Activated T-cell treated with anti-CD3 and anti-CD28 coated beads, Interleukin-2, amount 50 U/mL, for 4 hours (primary cell): ENCODE results near the gene RAP2B. TPM values are rescaled to one million over a fixed set of nuclear protein-coding genes. Genes with fewer than 3 reads are reported as not detected.
A peak's percentile ranks its signal among the peaks of the same experiment; 100 is the strongest.

Source experiments
- ATAC-seq, 2 donors: fragments of 200-7000 bp; cut with Tn5 transposase; one replicate each; pipeline ENCODE4 v1.10.0; 2021
- DNase-seq: peaks from one replicate; pipeline ENCODE4 v3.0.0-alpha.2; 2020
- H3K27me3 Mint-ChIP-seq: one replicate; pipeline ENCODE4 v1.8.0; 2021; ENCODE audit warnings: low read depth, mixed read lengths
- H3K36me3 Mint-ChIP-seq: one replicate; pipeline ENCODE4 v1.8.0; 2022; ENCODE audit warnings: mixed read lengths; ENCODE audit not compliant: insufficient read depth
- H3K4me1 Mint-ChIP-seq: one replicate; pipeline ENCODE4 v1.8.0; 2021; ENCODE audit warnings: low read depth, mixed read lengths
- H3K4me3 Mint-ChIP-seq: one replicate; pipeline ENCODE4 v1.8.0; 2021; ENCODE audit warnings: mild to moderate bottlenecking, moderate library complexity, mixed read lengths
- H3K9me3 Mint-ChIP-seq: one replicate; pipeline ENCODE4 v1.8.0; 2021; ENCODE audit warnings: mixed read lengths
- total RNA-seq, 3 donors: library from RNA; stranded (reverse); gene quantifications; one replicate each; pipeline ENCODE4 v1.2.1, GENCODE V29; 2021

The RAP2B gene
- total RNA-seq, 3 donors from 2014 or later: 12.3 to 15.2 (median 13.2) TPM

GRCh38 chr3:153195349-153195879, 33.4 kb downstream of the RAP2B start:
- ATAC-seq: no peak
- DNase-seq: no peak
- no peak overlapping the region for H3K4me3 Mint-ChIP-seq
- H3K27me3 Mint-ChIP-seq: no peaks in the 10 kb centered on the region
- no peaks in the 10 kb centered on the region for H3K4me1 Mint-ChIP-seq
- no peaks in the 10 kb centered on the region for H3K9me3 Mint-ChIP-seq
- peaks cover 2% of the 10 kb centered on the region for H3K36me3 Mint-ChIP-seq

GRCh38 chr3:153209596-153209995, 47.6 kb downstream of the RAP2B start:
- Mint-ChIP-seq H3K27me3 (no peaks in the 10 kb centered on the region), H3K36me3 (no peaks in the 10 kb centered on the region), H3K4me3 (no peak overlapping the region), H3K9me3 (no peaks in the 10 kb centered on the region), H3K4me1 (peaks cover 31% of the 10 kb centered on the region)
- ATAC-seq (no peak), DNase-seq (no peak)

- ATAC-seq (no peak), DNase-seq (no peak)
- no peaks in the 10 kb centered on the region for H3K27me3 Mint-ChIP-seq
- H3K4me1 Mint-ChIP-seq: peaks cover 31% of the 10 kb centered on the region
- no peaks in the 10 kb centered on the region for H3K9me3 Mint-ChIP-seq
- H3K36me3 Mint-ChIP-seq: no peaks in the 10 kb centered on the region
- H3K4me3 Mint-ChIP-seq: peak overlapping the region; percentile 7
Measured at GRCh38 chr3:153210146-153210545, 48.1 kb downstream of the RAP2B start.

- Mint-ChIP-seq H3K4me1 (peaks cover 34% of the 10 kb centered on the region), H3K27me3 (no peaks in the 10 kb centered on the region), H3K9me3 (no peaks in the 10 kb centered on the region), H3K36me3 (no peaks in the 10 kb centered on the region), H3K4me3 (no peak overlapping the region)
- DNase-seq (no peak), ATAC-seq (no peak)
Measured at GRCh38 chr3:153210660-153211059, 48.6 kb downstream of the RAP2B start.

GRCh38 chr3:153215497-153215896, 53.5 kb downstream of the RAP2B start:
- peaks cover 6% of the 10 kb centered on the region for H3K9me3 Mint-ChIP-seq
- ATAC-seq: no peak
- H3K27me3 Mint-ChIP-seq: no peaks in the 10 kb centered on the region

GRCh38 chr3:153215966-153216365, 53.9 kb downstream of the RAP2B start:
- DNase-seq: no peak
- Mint-ChIP-seq H3K36me3 (peaks cover 2% of the 10 kb centered on the region), H3K4me1 (peaks cover 51% of the 10 kb centered on the region), H3K4me3 (no peak overlapping the region), H3K27me3 (no peaks in the 10 kb centered on the region), H3K9me3 (peaks cover 6% of the 10 kb centered on the region)
- ATAC-seq: no peak

More at GRCh38 chr3:153215497-153215896, 53.5 kb downstream of the RAP2B start:
- DNase-seq: no peak
- no peak overlapping the region for H3K4me3 Mint-ChIP-seq
- peaks cover 51% of the 10 kb centered on the region for H3K4me1 Mint-ChIP-seq
- peaks cover 2% of the 10 kb centered on the region for H3K36me3 Mint-ChIP-seq

GRCh38 chr3:153216928-153217327, 54.9 kb downstream of the RAP2B start:
- no peak for DNase-seq
- Mint-ChIP-seq H3K4me1 (peaks cover 59% of the 10 kb centered on the region), H3K36me3 (peaks cover 2% of the 10 kb centered on the region), H3K9me3 (peaks cover 6% of the 10 kb centered on the region), H3K27me3 (no peaks in the 10 kb centered on the region), H3K4me3 (no peak overlapping the region)
- ATAC-seq: no peak

GRCh38 chr3:153219146-153219545, 57.1 kb downstream of the RAP2B start:
- Mint-ChIP-seq H3K4me3 (no peak overlapping the region), H3K27me3 (no peaks in the 10 kb centered on the region), H3K4me1 (peaks cover 69% of the 10 kb centered on the region), H3K9me3 (peaks cover 6% of the 10 kb centered on the region), H3K36me3 (peaks cover 2% of the 10 kb centered on the region)
- DNase-seq: no peak
- no peak for ATAC-seq
